Activated CD8-positive, alpha-beta T cell treated with anti-CD3 and anti-CD28 coated beads for 36 hours (primary cell): ENCODE measurements around the gene SSTR3. TPM values are rescaled to one million over a fixed set of nuclear protein-coding genes. Genes with fewer than 3 reads are reported as not detected.
"Not testable (repeated sequence)": the region's sequence is repeated elsewhere in the genome, so short reads cannot be mapped to it uniquely, and the experiment has no call there.

Experiments used
- ATAC-seq: fragments of 200-7000 bp; cut with Tn5 transposase; one replicate; pipeline ENCODE4 v1.10.0; 2021; ENCODE audit warnings: mild to moderate bottlenecking, moderate library complexity
- CTCF ChIA-PET: fragments of 350-600 bp; sonication (Branson Sonifier 250); formaldehyde crosslinking; loops from one replicate; lab custom pipeline; 2021; ENCODE audit warnings: antibody characterized with exemption; lab: Charles Lee
- POLR2A ChIA-PET: fragments of 350-600 bp; sonication (Branson Sonifier 250); formaldehyde crosslinking; loops from one replicate; lab custom pipeline; 2021; ENCODE audit warnings: antibody characterized with exemption; lab: Charles Lee
- DNase-seq: peaks from one replicate; pipeline ENCODE4 v3.0.0-alpha.2; 2020
- H3K27ac Mint-ChIP-seq: one replicate; pipeline ENCODE4 v1.8.0; 2021; ENCODE audit warnings: mild to moderate bottlenecking, mixed read lengths
- H3K27me3 Mint-ChIP-seq: one replicate; pipeline ENCODE4 v1.8.0; 2021; ENCODE audit warnings: mixed read lengths
- H3K36me3 Mint-ChIP-seq: one replicate; pipeline ENCODE4 v1.8.0; 2021; ENCODE audit warnings: low read depth, mixed read lengths
- H3K4me1 Mint-ChIP-seq: one replicate; pipeline ENCODE4 v1.8.0; 2021; ENCODE audit warnings: low read depth, mixed read lengths
- H3K4me3 Mint-ChIP-seq: one replicate; pipeline ENCODE4 v1.8.0; 2021; ENCODE audit warnings: mild to moderate bottlenecking, moderate library complexity, mixed read lengths
- H3K9me3 Mint-ChIP-seq: one replicate; pipeline ENCODE4 v1.8.0; 2021; ENCODE audit warnings: mixed read lengths
- CTCF ChIP-seq: fragments of 200-600 bp; IDR thresholded peaks from one replicate; pipeline ENCODE4 v1.8.0; 2022; ENCODE audit warnings: antibody characterized with exemption, mild to moderate bottlenecking
- intact Hi-C: fragments of 100-400 bp; cut with micrococcal nuclease; formaldehyde crosslinking; loops from one replicate; pipeline ENCODE4 v1.10.0; 2022
- total RNA-seq, 2 experiments: library from RNA; stranded (reverse); gene quantifications; one replicate each; pipeline ENCODE4 v1.2.3, GENCODE V29; 2021

The SSTR3 gene
- total RNA-seq, 2 experiments from 2014 or later: 7.9 to 8.5 TPM

- peaks cover 38% of the 10 kb centered on the region for H3K4me1 Mint-ChIP-seq
- no peak overlapping the region for H3K4me3 Mint-ChIP-seq
- ChIA-PET CTCF (interaction anchor here (0.9 to 3.5 kb wide), 4 partner anchors 8 to 26 kb away, joined by 3 to 15 read pairs (median 4); no protein-coding TSS in a partner anchor), POLR2A (interaction anchor here (0.8 to 2.0 kb wide), 3 partner anchors 22 to 52 kb away, joined by 3 to 8 read pairs (median 6); partner anchors contain the start of gene IL2RB)
- TF ChIP-seq CTCF: no peak
- no peak for DNase-seq
- H3K27ac Mint-ChIP-seq: no peak overlapping the region
- ATAC-seq: no peak
- no peaks in the 10 kb centered on the region for H3K36me3 Mint-ChIP-seq
- H3K9me3 Mint-ChIP-seq: no peaks in the 10 kb centered on the region
- H3K27me3 Mint-ChIP-seq: no peaks in the 10 kb centered on the region
- intact Hi-C loops: no loop called here
These were observed 38.6 kb downstream of the SSTR3 start for GRCh38 chr22:37173709-37174108.

- Mint-ChIP-seq H3K27me3 (no peaks in the 10 kb centered on the region), H3K27ac (no peak overlapping the region), H3K9me3 (no peaks in the 10 kb centered on the region), H3K4me3 (no peak overlapping the region), H3K4me1 (peaks cover 46% of the 10 kb centered on the region), H3K36me3 (no peaks in the 10 kb centered on the region)
- DNase-seq (no peak), ATAC-seq (no peak)
- TF ChIP-seq CTCF: no peak
- ChIA-PET POLR2A (interaction anchor here (0.7 to 2.0 kb wide), 4 partner anchors 9 to 104 kb away, joined by 3 to 6 read pairs (median 4); partner anchors contain the start of gene IL2RB), CTCF (interaction anchor here (0.6 to 3.5 kb wide), 5 partner anchors 21 to 96 kb away, joined by 3 to 15 read pairs (median 3); no protein-coding TSS in a partner anchor)
- intact Hi-C loops: no loop called here
These were observed 39.7 kb downstream of the SSTR3 start for GRCh38 chr22:37172266-37173245.

- ChIA-PET POLR2A (interaction anchor here (0.8 to 1.3 kb wide), 2 partner anchors 22 to 103 kb away, joined by 3 read pairs; partner anchors contain the start of gene IL2RB), CTCF (interaction anchor here (0.6 to 1.6 kb wide), 5 partner anchors 22 to 95 kb away, joined by 3 to 4 read pairs (median 3); no protein-coding TSS in a partner anchor)
- H3K36me3 Mint-ChIP-seq: no peaks in the 10 kb centered on the region
- H3K9me3 Mint-ChIP-seq: no peaks in the 10 kb centered on the region
- no peak overlapping the region for H3K4me3 Mint-ChIP-seq
- DNase-seq (no peak), ATAC-seq (no peak)
- no peaks in the 10 kb centered on the region for H3K27me3 Mint-ChIP-seq
- intact Hi-C loops: no loop called here
- H3K4me1 Mint-ChIP-seq: peaks cover 51% of the 10 kb centered on the region
- H3K27ac Mint-ChIP-seq: no peak overlapping the region
- no peak for TF ChIP-seq CTCF
These were observed 40.6 kb downstream of the SSTR3 start for GRCh38 chr22:37171662-37172061.

GRCh38 chr22:37170689-37171405 is 41.4 kb downstream of the SSTR3 start:
- DNase-seq, H3K4me3 Mint-ChIP-seq, POLR2A ChIA-PET, H3K27ac Mint-ChIP-seq, H3K36me3 Mint-ChIP-seq, intact Hi-C loops, H3K9me3 Mint-ChIP-seq, H3K27me3 Mint-ChIP-seq, ATAC-seq: not testable (repeated sequence)
- CTCF ChIA-PET: interaction anchor here (0.8 to 1.6 kb wide), 4 partner anchors 19 to 94 kb away, joined by 3 to 4 read pairs (median 3); no protein-coding TSS in a partner anchor
- peaks cover 51% of the 10 kb centered on the region for H3K4me1 Mint-ChIP-seq
